Left cardiac atrium (tissue), 4 donors: ENCODE results near the gene B4GALT5. TPM values are rescaled to one million over a fixed set of nuclear protein-coding genes. Genes with fewer than 3 reads are reported as not detected.

ENCODE experiments used
- ATAC-seq, 2 donors: fragments of 200-7000 bp; cut with Tn5 transposase; one replicate each; pipeline ENCODE4 v1.9.1; 2020; ENCODE audit warnings: mild to moderate bottlenecking in 2 of 2, moderate library complexity in 2 of 2
- DNase-seq: peaks from one replicate; pipeline ENCODE4 v3.0.0-alpha.2; 2020
- intact Hi-C, 2 donors: fragments of 100-400 bp; cut with DNase I; formaldehyde crosslinking; loops; one replicate each; pipeline versions ENCODE4 v1.14.1 to v1.15.1; 2022 to 2023
- total RNA-seq, 2 donors: library from RNA; stranded (reverse); fragmentation: NEBNext Ultra II Directional; extraction: Animal tissue kit (Norgen Biotek cat#: 25700); gene quantifications; one replicate each; pipeline ENCODE4 v1.2.1, GENCODE V29; 2021
- donor health status: DM: no; HTN: yes; CAD: no.
- donor health status: DM: no; HTN: yes; CAD: no; lungs with severe emphysema.
- donor health status: DM: yes; HTN: yes; CAD: no.
- donor health status: Dilated cardiomyopathy.

Gene B4GALT5
- total RNA-seq, 2 donors from 2014 or later = 24.1 to 32.6 TPM

DNA sequence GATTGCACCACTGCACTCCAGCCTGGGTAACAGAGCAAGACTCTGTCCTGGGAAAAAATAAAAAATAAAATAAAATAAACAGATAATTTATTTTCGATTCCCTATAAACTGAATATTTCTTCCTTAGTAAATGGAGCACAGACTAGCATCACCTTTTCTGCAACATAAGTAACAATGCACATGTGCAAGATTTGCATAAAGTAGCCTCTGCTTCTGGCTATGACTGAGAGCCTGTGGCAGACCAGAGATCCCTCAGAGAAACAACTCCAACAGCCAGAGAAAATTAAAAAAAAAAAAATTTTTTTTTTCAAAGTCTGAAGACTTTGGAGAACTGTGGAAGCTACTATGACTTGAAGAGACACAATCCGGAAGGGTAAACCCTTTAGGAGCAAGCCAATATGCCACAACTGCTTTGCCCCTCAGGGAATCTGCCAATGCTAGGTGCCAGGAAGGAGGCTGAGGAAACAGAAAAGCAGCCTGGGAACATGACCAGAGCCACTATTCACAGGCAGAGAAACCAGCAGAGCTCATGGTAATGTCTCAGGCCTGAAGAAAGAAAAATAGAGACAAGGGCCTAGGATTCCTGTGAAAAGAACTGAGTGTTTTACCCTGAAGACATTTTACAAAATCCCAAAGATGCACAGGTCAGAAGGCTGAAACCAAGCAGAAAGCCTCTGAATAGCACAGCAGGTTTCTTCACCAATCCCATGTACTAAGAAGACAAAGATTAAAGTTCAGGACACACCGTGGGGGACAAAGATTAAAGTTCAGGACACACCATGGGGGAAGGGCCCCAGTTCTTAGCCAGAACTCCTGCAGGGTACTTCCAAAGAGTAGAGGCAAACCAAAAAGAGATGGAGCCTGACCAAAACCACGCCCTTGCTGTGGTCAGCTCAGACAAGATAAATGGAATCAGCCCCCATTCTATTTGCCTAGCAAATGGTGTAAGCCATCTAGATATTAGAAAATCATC, 25.8 kb downstream of the B4GALT5 start:
- no peak for DNase-seq
- intact Hi-C loops = no loop called here
- ATAC-seq = peak in 1 of 2 donors; percentile 68

DNA sequence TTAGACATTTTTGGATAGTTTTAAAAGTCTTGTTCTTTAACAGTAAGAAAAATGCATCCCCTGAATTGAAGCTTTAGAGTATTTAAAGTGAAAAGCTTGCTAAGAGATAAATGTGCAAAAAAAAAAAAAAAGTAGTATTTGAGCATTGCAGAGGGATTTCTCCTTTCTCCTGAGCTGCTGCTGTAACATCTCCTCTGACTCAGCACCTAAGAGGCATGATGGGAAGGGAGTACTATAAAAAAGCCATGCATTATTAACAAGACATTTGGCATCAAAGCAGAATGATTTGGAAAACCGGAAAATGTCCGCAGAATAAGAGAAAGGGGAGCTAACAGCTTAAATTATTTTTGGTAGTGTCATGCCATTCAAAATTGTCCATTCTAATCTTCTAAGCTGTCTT, 27.9 kb downstream of the B4GALT5 start:
- intact Hi-C loops = no loop called here
- DNase-seq (no peak), ATAC-seq (peak in 1 of 2 donors; percentile 80)

GRCh38 chr20:49685161-49685601, 28.5 kb downstream of the B4GALT5 start:
- intact Hi-C loops = no loop called here
- DNase-seq (no peak), ATAC-seq (peak; percentile 56 to 72)

DNA sequence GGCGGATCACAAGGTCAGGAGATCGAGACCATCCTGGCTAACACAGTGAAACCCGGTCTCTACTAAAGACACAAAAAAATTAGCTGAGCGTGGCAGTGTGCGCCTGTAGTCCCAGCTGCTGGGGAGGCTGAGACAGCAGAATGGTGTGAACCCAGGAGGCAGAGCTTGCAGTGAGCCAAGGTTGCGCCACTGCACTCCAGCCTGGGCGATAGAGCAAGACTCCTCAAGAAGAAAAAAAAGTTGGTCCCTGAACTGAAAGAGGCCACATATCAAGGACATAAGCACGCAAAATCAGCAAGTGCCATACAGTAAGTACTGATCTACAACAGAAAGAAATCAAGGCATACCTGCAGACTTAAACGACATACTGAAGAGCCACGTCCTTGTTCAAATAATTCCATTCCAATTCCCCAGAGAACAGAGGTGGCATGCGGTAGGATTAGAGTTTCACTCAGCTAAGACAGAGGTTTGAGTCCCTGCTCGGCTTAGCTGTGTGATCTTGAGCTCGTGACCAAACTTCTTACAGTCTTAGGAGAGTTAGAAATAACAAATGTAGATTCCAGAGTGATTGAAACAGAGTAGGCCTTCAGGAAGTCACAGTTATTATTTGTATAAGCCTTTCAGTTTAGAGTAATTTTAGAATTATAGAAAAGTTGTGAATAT, 29.2 kb downstream of the B4GALT5 start:
- ATAC-seq (no peak), DNase-seq (no peak)
- intact Hi-C loops = no loop called here

- ATAC-seq = no peak
- no peak for DNase-seq
- intact Hi-C loops = no loop called here
These were observed 30.9 kb downstream of the B4GALT5 start for GRCh38 chr20:49682798-49683197.

- no peak for ATAC-seq
- no peak for DNase-seq
- intact Hi-C loops = no loop called here
These were observed 31.4 kb downstream of the B4GALT5 start for GRCh38 chr20:49682278-49682677.

DNA sequence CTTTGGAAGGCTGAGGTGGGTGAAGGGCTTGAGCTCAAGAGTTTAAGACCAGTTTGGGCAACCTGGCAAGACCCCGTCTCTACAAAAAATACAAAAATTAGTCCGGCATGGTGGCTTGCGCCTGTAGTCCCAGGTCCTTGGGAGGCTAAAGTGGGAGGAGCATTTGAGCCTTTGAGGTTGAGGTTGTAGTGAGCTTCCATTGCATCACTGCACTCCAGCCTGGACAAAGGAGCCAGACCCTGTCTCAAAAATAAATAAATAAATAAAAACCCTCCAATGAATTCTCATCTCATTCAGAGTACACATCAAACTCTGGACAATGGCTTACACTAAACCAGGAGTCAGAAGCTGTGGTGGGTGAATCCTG, 31.8 kb downstream of the B4GALT5 start:
- no peak for ATAC-seq
- intact Hi-C loops = no loop called here
- no peak for DNase-seq

DNA sequence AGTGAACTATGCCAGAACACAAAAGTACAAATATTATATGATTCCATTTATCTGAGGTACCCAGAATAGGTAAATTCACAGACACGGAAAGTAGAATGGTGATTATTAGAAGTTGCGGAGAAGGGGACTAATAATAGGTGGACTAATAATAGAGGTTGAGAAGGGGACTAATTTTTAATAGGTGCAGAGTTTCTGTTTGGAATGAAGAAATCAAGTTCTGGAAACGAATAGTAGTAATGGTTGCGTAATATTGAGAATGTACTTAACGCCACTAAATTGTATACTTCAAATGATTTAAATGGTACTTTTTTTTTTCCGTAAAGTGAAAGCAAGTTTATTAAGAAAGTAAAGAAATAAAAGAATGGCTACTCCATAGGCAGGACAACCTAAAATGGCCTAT, 33.2 kb downstream of the B4GALT5 start:
- intact Hi-C loops = no loop called here
- no peak for ATAC-seq
- no peak for DNase-seq

DNA sequence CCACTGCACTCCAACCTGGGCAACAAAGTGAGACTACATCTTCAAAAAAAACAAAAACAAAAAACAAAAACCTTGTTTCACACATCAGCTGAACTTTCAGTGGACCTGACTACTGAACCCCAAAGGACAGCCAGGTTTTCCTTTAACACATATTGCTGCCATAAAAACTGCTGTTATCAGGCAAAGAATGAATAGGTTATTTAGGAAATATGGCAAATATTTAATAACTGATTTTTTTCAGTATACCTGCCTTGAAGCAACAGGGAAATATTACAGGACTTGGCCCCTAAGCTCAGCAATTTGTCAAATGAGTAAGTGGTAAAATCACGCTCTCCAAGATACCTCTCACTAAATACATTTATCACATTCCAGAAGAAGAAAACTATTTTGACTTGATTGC, 34.0 kb downstream of the B4GALT5 start:
- ATAC-seq = no peak
- intact Hi-C loops = no loop called here
- no peak for DNase-seq

GRCh38 chr20:49677777-49678758, 35.6 kb downstream of the B4GALT5 start:
- intact Hi-C loops = no loop called here
- DNase-seq (no peak), ATAC-seq (no peak)

DNA sequence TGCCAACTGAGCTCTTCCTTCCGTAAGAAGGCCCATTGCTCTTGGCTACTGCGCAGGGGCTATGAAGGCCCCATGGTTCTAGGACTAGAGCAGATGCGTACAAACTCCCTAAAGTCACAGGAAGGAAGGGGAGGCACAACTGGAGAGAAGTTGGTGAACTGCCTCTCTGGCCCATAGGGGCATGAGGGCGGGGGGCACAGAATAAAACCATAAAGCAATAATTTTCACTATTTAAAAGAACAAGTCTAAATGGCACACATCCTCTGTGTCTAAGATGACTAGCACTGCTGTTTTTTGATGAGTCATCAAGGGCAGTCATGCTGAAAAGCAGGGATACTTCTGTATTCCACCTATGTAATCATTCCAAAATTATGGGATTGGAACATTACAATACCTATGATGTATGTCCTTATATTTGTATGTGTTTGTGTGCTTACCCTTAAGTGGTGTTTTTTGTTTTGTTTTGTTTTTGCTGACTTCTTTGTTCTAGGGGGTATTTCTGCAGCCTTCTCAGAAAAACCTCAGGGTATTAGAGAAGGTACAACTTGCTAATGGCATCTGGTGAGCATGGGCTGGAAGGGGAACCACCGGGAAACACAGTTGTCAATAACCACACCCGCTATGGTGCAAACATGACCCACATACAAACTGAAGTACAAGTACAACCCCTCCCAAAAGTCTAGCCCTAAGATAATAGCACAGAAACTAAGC, 36.9 kb downstream of the B4GALT5 start:
- ATAC-seq (peak; percentile 48 to 59), DNase-seq (no peak)
- intact Hi-C loops = no loop called here

DNA sequence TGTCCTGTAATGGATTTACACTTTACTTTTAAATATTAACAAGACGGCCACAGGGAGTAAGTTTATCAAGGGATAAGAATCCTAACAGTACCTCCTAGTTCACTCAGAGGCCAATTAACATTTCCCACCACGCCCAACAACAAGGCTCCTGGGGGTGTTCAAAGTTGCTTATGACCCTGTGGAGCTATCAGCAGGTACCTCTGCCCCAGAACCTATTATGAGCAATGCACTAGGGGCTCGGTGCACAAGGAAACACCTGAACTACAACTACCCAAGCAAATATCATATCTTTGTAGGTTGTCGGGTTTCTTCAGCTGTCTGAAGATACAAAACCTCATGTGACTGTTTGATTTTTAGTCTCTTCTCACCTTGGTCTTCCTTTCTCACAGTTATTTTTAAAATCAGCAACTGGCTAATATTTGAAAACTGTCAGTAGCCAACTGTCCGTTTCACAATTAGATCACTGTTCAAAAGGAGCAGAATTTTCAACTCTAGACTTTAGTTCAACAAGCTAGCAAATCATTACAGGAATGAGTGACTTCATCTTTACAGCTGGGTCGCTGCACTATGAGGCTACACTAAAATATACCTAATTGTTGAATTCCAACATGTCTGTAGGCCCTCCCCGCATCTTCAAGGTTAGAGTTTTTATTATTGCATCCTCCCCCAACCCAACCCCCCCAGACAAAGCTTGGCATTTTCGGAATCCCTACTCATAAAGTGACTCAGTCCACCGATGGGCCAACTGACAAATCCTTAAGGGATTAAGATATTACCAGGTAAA, 38.1 kb downstream of the B4GALT5 start:
- no peak for ATAC-seq
- intact Hi-C loops = no loop called here
- no peak for DNase-seq

DNA sequence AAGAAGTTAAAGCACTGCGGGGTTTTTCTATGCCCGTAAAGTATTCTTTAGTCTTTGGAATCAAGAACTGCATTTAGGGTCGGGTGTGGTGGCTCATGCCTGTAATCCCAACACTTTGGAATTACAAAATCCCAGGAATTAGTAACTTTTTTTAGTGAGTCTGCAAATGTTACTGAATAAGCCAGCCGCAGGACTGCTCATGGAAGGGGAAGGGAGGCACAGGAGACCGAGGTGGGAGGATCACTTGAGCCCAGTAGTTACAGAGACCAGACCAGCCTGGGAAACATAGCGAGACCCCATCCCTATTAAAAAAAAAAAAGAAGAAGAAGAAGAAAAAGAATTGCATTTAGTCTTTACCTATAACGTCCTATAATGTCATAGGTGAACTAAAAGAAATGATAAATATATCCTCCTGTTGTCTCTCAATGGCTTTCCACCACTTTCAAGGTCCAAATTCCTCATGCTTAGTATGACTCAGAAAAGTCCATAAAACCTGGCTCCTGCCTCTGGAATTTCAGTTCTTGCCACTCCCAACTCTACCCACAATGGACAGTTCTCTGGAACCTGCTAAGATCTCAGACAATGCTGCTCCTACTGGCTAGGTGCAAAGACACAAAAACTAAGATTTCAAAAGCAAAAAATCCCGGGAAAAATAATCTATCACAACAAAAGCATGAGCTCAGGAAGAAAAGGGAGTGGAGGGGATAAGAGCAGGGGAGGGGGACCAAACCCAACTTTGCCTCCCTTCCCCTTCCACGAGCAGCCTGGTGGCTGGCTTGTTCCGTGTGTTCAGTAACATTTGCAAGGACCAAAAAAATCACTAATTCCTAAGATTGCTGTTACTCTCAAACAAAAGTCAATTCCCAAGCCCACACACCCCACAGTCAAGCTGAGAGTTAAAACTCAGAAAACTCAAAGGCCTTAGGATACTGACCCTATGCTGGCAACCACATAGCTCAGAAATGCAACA, 39.0 kb downstream of the B4GALT5 start:
- ATAC-seq (peak in 1 of 2 donors; percentile 61), DNase-seq (no peak)
- intact Hi-C loops = no loop called here

DNA sequence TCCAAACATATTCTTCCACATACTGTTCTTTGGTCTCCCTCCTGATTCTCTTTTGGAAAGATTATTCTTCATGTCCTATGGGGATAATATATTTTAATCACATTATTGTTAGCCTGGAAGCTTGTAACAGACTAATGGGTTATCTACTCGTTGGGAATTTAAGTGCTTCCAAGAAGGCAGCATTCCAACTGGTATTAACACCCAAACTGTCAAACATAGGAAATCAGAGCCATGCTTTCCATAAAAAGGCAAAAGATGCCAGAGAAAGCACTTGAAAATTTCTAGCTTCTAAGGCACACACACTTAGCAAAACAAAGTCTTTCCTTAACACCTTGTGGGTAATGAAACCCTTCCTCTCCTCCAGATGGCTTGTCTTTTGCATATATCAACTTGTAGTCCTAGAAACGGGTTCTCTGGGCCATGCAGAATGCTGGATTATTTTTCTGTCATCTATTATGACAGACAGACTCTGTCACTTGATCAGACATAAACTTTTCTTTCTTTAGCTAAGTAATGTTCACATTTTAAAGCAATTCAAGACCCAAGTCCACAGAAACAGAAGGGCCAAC, 41.5 kb downstream of the B4GALT5 start:
- DNase-seq (no peak), ATAC-seq (no peak)
- intact Hi-C loops = no loop called here

DNA sequence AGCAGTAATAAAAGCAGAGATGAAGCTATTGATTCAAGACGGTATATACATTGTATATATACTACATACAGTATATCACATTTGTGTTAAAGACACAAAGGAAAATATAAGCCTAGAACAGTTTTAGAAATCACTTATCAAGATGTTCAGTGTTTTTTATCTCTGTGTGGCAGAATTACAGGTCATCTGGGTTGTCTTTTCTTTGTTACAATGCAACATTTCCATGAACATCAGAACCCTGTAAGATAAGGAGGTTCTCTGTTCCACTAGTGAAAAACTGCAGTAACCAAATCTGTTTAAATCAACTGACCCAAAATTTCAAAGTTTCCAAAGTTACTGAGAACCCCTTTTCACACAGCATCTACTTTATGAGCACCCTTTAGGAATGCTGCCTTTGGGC, 42.2 kb downstream of the B4GALT5 start:
- intact Hi-C loops = no loop called here
- DNase-seq (no peak), ATAC-seq (no peak)

DNA sequence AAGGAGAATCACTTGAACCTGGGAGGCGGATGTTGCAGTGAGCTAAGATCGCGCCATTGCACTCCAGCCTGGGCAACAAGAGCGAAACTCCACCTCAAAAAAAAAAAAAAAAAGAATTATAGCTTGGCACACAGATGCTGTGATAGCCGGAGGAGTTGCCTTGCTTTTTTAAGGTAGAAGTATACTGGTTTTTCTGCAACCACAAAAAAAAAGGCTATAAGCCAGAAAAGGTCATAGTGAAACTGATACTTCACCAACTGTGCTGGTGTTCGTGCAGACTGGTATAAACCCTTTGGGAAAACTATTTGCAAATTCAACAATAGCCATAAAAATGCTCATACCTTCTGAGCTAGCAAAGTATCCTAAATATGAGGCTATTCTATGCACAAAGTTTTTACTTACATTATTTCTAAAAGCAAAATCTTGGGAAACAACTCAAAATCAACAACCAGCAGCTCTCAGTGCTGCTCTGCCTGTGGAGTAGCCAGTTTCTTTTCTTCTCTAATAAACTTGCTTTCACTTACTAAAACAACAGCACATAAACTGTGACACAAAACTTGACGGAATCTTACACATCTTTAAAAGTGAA, 44.0 kb downstream of the B4GALT5 start:
- intact Hi-C loops = no loop called here
- DNase-seq (no peak), ATAC-seq (peak; percentile 20 to 29)
